ENCODE measurements around the gene PNPLA6. TPM values are rescaled to one million over a fixed set of nuclear protein-coding genes. Genes with fewer than 3 reads are reported as not detected.

The PNPLA6 gene
- total RNA-seq, 4 donors from 2014 or later, result 32.4 to 75.4 (median 53.3) TPM

GRCh38 chr19:7494416-7495098 lies 41.0 kb upstream of the PNPLA6 start:
- TF ChIP-seq CTCF (IDR thresholded peaks at IDR 0.05; ENCODE audit: low read depth), result no peak

DNA sequence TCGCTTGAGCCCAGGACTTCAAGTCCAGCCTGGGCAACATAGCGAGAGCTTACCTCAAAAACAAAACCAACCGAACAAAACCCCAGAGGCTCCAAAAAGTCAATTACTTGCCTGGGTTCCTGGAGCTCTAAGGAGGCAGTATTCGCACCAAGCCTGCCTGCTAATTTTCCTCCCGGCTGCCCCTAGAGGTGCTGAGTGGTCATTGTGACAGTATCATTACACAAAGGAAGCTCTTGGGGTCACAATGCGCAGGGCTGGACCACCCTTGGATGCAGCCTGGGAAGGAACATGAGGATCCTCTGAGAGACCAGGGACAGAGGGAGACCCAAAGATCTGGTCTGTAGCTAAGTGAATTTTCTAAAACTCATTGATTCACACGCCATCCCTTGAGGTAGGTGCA lies 38.2 kb upstream of the PNPLA6 start:
- no peak for TF ChIP-seq CTCF (IDR thresholded peaks at IDR 0.05; ENCODE audit: low read depth)

DNA sequence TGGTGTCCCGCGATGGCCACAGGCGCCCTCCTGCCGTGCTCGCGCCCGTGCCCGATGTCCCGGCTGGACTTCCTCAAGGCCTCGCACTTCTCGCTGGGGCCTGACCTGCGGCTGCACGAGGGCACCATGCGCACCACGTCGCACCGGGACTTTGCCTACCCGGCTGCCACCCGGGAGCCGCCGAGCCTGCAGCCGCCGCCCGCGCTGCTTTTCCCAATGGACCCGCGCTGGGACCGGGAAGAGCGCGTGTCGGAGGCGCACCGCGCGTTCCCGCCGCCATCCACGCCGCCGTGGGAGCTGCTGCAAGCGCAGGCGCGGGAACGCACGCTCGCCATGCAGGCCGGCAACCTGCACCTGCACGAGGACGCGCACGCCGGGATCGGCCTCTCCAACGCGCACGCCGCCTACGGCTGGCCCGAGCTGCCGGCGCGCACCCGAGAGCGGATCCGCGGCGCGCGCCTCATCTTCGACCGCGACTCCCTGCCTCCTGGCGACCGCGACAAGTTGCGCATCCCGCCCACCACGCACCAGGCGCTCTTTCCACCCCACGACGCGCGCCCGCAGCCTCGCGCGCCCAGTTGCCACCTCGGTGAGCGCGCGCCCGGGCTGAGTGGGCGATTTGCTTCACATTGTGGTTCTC lies 34.6 kb upstream of the PNPLA6 start:
- TF ChIP-seq CTCF (IDR thresholded peaks at IDR 0.05; ENCODE audit: low read depth), result no peak

DNA sequence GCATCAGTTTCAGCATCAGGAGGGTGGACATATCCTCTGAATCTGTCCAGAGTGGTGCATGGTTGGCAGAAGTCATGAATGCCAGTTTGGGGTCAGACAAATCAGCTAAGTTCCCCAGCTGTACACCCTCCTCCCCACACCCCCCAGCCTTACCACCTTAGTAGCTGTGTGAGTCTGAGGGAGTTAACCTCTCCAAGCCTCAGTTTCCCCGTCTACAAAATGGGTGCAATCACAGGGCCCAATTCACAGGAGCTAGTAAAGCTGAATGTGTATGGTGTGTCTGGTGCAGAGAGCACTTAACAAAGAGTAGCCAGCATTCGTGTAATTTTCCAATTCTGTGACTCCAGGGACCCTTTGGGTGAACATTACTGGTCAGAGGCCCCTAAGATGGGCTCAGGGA lies 33.0 kb upstream of the PNPLA6 start:
- TF ChIP-seq CTCF (IDR thresholded peaks at IDR 0.05; ENCODE audit: low read depth), result no peak

DNA sequence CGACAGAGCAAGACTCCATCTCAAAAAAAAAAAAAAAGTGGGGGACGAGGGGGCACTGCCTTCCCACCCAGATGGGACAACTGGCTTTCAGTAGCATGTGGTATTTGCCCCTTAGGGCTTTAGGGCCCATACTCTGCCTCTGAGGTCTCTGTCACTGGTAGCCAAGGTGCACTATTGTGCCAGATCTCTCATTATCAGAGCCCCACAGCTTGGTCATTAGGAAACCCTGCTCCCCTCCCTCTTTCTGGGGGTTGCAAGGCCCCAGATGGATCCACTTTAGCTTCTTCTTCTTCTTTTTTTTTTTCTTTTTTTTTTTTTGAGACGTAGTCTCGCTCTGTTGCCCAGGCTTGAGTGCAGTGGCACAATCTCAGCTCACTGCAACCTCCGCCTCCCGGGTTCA lies 30.8 kb upstream of the PNPLA6 start:
- no peak for TF ChIP-seq CTCF (IDR thresholded peaks at IDR 0.05; ENCODE audit: low read depth)

- TF ChIP-seq CTCF (IDR thresholded peaks at IDR 0.05; ENCODE audit: low read depth), result no peak
Measured at GRCh38 chr19:7505288-7505681, 30.2 kb upstream of the PNPLA6 start.

GRCh38 chr19:7505682-7506384 lies 29.7 kb upstream of the PNPLA6 start:
- TF ChIP-seq CTCF (IDR thresholded peaks at IDR 0.05; ENCODE audit: low read depth), result no peak
